ENCODE measurements around the gene MOB2. TPM values are rescaled to one million over a fixed set of nuclear protein-coding genes. Genes with fewer than 3 reads are reported as not detected.

The MOB2 gene
- total and polyA plus RNA-seq, 9 of the 15 experiments (the other 6 are each of a cell fraction or from before 2014, with no cell fraction given) = 0.17 to 36.8 (median 19.2) TPM

DNA sequence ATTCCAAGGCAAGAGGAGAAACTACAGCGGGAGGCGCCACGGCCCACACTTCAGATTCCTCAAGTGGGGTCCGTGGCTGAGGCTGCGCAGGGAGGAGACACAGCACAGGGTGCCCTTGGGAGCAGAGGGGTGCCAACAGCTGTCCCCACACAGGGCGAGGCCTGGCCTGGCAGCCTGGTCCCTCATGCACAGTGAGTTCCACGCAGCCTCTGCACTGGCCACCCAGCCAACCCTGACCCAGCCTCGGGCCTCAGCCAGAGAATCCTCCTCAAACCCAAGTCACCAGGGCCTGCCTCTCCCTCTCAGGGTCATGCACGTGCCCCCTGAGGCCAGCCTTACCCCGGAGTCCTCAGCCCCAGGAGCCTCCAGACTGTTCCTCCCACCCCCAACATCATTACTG lies 22.4 kb upstream of the MOB2 start:
- ChIA-PET POLR2A (no interaction called here), CTCF (ENCODE audit: low intra/inter-chr PET ratio) (no interaction called here)
- peaks cover 10% of the 10 kb centered on the region for H3K9me1 ChIP-seq (ENCODE audit: control insufficient read depth, insufficient read depth, low read length)
- 60% methylated on average over 6 of the region's 10 CpGs for WGBS (ENCODE audit: insufficient coverage, low coverage, missing lambda C conversion rate)
- ATAC-seq = no peak
- no peak for FAIRE-seq
- peaks cover 9 to 32% of the 10 kb centered on the region in 2 experiments for H3K4me1 ChIP-seq (replicated peaks in 1 of 2; ENCODE audit: control insufficient read depth in 2 of 2, insufficient read depth in 2 of 2, low read length in 2 of 2)
- intact Hi-C loops (cut with micrococcal nuclease) (no loop called here), in situ Hi-C loops (cut with MboI) (no loop called here)
- H3K79me2 ChIP-seq (ENCODE audit: control insufficient read depth, insufficient read depth, low read length) = peaks cover under 1% of the 10 kb centered on the region
- H3K27ac ChIP-seq (ENCODE audit: extremely low read depth, low read depth, low read length) = no peak overlapping the region
- DNase-seq (ENCODE audit: extremely low read depth in 1 of 4, low spot score in 3 of 4) = no peak
- no peak overlapping the region for H3K4me2 ChIP-seq (ENCODE audit: insufficient read depth, low read length)
- H3K36me3 ChIP-seq (ENCODE audit: control insufficient read depth, insufficient read depth, low read length) = no peaks in the 10 kb centered on the region
- H3K27me3 ChIP-seq (ENCODE audit: control insufficient read depth in 2 of 2, insufficient read depth in 2 of 2, low read length in 2 of 2) = no peaks in the 10 kb centered on the region
- peaks cover 60% of the 10 kb centered on the region for H4K20me1 ChIP-seq (replicated peaks; ENCODE audit: control insufficient read depth, insufficient read depth, low read length)
- H2AFZ ChIP-seq (ENCODE audit: low read depth, low read length) = no peak overlapping the region
- H3K4me3 ChIP-seq = no peak overlapping the region
- no TSS peak for BruUV-seq (replicated peaks)
- H3K9me3 ChIP-seq (replicated peaks; ENCODE audit: control insufficient read depth, insufficient read depth, low read depth, low read length) = no peaks in the 10 kb centered on the region
- no peak overlapping the region; a peak in 1 of 4 replicates for H3K9ac ChIP-seq (ENCODE audit: insufficient read depth in 1 of 2, low read depth in 2 of 2, low read length in 2 of 2)
- TF ChIP-seq FOXK2 (conservative IDR thresholded peaks at IDR 0.05 in 1 of 2, IDR thresholded peaks at IDR 0.05 in 1 of 2; ENCODE audit: low read depth in 2 of 2) = no peak
- TF ChIP-seq ZNF449 (CRISPR knock-in tag; IDR thresholded peaks at IDR 0.05) = no peak
- no peak for TF ChIP-seq FUS (optimal IDR thresholded peaks at IDR 0.05; ENCODE audit: low read depth, low read length)
- no peak for TF ChIP-seq ZNF707 (CRISPR knock-in tag; conservative IDR thresholded peaks at IDR 0.05)
- no peak for TF ChIP-seq POLR2A (conservative IDR thresholded peaks at IDR 0.05)
- TF ChIP-seq CBX2 (IDR thresholded peaks at IDR 0.05; ENCODE audit: insufficient read depth, low read length, poor library complexity, severe bottlenecking) = no peak
- TF ChIP-seq TCF7L2 (IDR thresholded peaks at IDR 0.05; ENCODE audit: low read depth, low read length) = no peak
- TF ChIP-seq ZBED1 (IDR thresholded peaks at IDR 0.05) = no peak
- no peak for TF ChIP-seq SMAD2 (IDR thresholded peaks at IDR 0.05; ENCODE audit: low read depth, low read length)
- TF ChIP-seq, protein P1, sequence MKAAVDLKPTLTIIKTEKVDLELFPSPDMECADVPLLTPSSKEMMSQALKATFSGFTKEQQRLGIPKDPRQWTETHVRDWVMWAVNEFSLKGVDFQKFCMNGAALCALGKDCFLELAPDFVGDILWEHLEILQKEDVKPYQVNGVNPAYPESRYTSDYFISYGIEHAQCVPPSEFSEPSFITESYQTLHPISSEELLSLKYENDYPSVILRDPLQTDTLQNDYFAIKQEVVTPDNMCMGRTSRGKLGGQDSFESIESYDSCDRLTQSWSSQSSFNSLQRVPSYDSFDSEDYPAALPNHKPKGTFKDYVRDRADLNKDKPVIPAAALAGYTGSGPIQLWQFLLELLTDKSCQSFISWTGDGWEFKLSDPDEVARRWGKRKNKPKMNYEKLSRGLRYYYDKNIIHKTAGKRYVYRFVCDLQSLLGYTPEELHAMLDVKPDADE (conservative IDR thresholded peaks at IDR 0.05; ENCODE audit: control insufficient read depth, low read depth, low read length) = no peak
- TF ChIP-seq CSDE1 (IDR thresholded peaks at IDR 0.05) = no peak
- no peak for TF ChIP-seq ZNF134 (CRISPR knock-in tag; conservative IDR thresholded peaks at IDR 0.05)
- no peak for TF ChIP-seq ARID4B (CRISPR knock-in tag; IDR thresholded peaks at IDR 0.05)
- no peak for TF ChIP-seq GABPA (tag; conservative IDR thresholded peaks at IDR 0.05; ENCODE audit: low read depth)
- TF ChIP-seq, protein P2, sequence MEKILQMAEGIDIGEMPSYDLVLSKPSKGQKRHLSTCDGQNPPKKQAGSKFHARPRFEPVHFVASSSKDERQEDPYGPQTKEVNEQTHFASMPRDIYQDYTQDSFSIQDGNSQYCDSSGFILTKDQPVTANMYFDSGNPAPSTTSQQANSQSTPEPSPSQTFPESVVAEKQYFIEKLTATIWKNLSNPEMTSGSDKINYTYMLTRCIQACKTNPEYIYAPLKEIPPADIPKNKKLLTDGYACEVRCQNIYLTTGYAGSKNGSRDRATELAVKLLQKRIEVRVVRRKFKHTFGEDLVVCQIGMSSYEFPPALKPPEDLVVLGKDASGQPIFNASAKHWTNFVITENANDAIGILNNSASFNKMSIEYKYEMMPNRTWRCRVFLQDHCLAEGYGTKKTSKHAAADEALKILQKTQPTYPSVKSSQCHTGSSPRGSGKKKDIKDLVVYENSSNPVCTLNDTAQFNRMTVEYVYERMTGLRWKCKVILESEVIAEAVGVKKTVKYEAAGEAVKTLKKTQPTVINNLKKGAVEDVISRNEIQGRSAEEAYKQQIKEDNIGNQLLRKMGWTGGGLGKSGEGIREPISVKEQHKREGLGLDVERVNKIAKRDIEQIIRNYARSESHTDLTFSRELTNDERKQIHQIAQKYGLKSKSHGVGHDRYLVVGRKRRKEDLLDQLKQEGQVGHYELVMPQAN (IDR thresholded peaks at IDR 0.05; ENCODE audit: borderline replicate concordance) = no peak
- no peak for TF ChIP-seq GTF2E2 (tag; IDR thresholded peaks at IDR 0.05)
